H54 (cell line): Measurements from ENCODE around the gene LTA.

Experiments
- DNase-seq: peaks from one replicate; pipeline ENCODE4 v3.0.0; 2011; ENCODE audit warnings: low spot score, mixed read lengths; ENCODE audit not compliant: insufficient read length
- FAIRE-seq: peaks from 3 replicates; lab custom pipeline; 2011; peaks lifted over from hg19 to GRCh38; lab: Jason Lieb, UNC
- POLR2A ChIP-seq: IDR thresholded peaks from 2 replicates; pipeline ENCODE4 v1.6.1; 2011; ENCODE audit warnings: low read depth, mild to moderate bottlenecking, low read length

LTA gene, protein sequence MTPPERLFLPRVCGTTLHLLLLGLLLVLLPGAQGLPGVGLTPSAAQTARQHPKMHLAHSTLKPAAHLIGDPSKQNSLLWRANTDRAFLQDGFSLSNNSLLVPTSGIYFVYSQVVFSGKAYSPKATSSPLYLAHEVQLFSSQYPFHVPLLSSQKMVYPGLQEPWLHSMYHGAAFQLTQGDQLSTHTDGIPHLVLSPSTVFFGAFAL

DNA sequence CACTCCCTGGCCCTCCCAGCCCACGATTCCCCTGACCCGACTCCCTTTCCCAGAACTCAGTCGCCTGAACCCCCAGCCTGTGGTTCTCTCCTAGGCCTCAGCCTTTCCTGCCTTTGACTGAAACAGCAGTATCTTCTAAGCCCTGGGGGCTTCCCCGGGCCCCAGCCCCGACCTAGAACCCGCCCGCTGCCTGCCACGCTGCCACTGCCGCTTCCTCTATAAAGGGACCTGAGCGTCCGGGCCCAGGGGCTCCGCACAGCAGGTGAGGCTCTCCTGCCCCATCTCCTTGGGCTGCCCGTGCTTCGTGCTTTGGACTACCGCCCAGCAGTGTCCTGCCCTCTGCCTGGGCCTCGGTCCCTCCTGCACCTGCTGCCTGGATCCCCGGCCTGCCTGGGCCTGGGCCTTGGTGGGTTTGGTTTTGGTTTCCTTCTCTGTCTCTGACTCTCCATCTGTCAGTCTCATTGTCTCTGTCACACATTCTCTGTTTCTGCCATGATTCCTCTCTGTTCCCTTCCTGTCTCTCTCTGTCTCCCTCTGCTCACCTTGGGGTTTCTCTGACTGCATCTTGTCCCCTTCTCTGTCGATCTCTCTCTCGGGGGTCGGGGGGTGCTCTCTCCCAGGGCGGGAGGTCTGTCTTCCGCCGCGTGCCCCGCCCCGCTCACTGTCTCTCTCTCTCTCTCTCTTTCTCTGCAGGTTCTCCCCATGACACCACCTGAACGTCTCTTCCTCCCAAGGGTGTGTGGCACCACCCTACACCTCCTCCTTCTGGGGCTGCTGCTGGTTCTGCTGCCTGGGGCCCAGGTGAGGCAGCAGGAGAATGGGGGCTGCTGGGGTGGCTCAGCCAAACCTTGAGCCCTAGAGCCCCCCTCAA, at the start of gene LTA:
TSS of gene LTA (plus strand) at position 249 of the 871 bp plus-strand sequence. CDS start at position 703, 454 bp downstream.
- TF ChIP-seq POLR2A = no peak
- FAIRE-seq = no peak

DNA sequence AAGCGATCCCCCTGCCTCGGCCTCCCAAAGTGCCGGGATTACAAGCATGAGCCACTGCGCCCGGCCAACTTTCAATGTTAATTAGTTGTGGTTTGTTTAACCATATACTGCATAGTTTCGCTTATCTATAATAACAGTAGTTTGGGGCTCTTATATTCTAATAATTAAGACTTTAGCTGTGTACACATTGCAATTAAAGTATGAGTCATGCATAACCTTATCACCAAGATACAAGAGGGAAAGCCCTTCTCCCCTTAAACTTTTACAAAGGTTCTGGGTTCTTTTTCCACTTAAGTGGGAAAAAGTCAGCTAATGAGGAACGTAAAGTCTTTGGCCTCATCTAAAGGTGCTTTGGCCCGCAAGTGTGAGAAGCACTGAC, 46.5 kb upstream of the LTA start:
- TF ChIP-seq POLR2A = no peak
- FAIRE-seq (no peak), DNase-seq (no peak)

More for the DNA sequence above, at the start of gene LTA:
- DNase-seq = no peak

DNA sequence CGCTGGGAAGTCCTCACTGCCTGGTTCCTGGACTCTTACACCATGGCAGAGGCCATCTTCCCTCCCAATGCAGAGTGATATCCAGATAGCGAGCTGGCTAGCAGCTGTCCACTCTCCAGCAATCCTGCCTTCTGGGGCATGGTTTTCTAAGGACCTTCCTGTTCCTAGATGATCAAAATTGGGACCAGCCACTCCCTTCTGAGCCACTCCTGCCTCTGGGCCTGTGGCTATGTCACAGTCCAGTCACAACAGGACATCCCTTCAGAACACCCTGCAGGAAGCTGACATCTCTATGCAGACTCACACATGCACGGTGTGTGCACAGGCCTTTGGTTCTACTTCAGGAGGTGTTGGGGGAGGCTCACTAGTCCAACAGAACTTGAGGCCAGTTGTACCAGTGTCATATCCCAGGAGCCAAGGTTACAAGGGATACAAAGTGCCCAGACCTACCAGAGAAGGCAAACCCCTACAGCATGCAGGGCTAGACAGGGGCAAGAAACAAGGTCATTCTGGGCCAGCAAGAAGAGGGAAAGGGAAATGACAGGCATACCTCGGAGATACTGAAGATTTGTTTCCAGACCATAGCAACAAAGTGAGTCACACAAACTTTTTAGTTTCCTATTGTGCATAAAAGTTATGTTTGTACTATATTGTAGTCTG, 46.0 kb upstream of the LTA start:
- TF ChIP-seq POLR2A = no peak
- DNase-seq = no peak
- no peak for FAIRE-seq

DNA sequence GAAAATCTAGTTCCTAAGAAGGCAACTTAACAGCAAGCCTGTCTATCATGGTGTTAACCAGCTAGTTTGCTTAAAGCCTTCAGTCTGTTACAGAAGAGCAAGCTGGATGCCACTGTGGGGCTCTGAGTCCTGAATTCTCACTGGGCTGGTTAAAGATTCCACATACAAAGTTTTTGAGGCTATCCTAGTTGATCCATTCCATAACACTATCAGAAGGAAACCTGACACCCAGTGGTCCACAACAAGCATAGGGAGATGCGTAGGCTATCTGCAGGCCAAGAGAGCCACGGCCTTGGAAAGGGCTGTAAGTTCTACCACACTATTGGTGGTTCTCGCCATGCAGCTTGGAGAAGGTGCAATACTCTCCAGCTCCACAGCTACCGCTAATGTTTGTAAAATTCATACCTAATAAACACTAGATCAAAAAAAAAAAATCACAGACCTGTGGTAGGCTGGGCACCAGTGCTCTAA, 43.7 kb upstream of the LTA start:
- DNase-seq (no peak), FAIRE-seq (no peak)
- no peak for TF ChIP-seq POLR2A

DNA sequence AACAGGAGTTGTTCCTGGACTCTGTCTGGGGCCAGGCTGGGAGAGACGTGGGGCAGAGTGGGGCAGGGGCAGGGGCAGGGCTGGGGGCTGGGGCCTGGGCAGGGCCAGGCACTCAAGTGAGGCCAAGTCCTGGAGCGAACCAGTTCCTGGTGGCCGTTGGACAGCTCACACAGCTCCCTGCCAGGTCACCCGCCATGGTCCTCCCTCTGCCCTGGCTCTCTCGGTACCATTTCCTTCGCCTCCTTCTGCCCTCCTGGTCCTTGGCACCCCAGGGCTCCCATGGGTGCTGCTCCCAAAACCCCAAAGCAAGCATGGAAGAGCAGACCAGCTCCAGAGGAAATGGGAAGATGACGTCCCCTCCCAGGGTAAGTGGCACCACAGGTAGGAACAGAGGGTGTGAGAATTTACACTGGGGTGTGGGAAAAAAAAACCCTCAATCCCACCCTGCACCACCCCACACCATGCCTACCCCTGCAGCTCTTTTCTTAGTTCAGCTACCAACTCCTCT, 43.2 kb upstream of the LTA start, which contains the start of gene MCCD1:
TSS of gene MCCD1 (plus strand) at position 142 of the 508 bp plus-strand sequence. CDS start at position 195, 53 bp downstream.
- TF ChIP-seq POLR2A = no peak
- FAIRE-seq = no peak
- DNase-seq = no peak

DNA sequence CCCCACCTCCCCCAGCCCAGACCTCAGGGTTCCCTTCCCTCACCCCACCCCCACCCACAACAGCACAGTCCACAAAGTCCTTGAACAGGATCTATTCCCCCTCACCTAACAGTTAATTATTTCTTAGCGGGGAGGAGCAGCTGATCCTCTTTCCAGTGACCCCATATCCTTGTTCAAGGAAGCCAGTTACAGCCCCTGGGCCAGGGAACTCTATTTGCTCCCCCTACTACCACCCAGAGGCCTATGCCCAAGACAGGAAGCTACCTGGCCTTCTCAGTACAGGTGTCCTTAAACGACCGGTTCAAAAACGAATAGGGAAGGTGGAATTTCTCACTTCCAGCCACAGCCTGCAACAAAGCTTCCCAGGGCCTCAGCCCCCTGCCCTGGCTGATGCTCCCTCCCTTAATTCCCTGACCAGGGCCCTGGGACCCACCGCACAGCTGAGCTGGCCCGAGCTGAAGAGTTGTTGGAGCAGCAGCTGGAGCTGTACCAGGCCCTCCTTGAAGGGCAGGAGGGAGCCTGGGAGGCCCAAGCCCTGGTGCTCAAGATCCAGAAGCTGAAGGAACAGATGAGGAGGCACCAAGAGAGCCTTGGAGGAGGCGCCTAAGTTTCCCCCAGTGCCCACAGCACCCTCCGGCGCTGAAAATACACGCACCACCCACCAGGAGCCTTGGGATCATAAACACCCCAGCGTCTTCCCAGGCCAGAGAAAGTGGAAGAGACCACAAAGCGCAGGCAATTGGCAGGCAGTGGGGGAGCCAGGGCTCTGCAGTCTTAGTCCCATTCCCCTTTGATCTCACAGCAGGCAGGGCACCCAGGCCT, 42.5 kb upstream of the LTA start:
- DNase-seq (no peak), FAIRE-seq (no peak)
- TF ChIP-seq POLR2A = no peak

DNA sequence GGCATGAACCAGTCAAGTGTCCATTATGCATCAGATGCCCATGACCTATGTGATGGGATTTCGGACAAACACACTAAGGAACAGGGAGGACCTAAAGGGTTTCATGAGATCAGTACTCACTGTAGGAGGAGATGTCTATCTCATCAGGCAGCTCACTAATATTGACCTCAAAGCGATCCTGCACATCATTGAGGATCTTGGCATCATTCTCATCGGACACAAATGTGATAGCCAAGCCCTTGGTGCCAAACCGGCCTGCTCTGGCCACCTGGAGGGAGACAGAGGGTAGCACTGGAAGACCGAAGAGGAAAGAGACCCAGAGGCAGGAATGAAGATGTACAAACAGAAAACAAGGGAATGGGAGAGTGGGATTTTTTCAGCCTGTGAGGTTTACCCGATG, 41.4 kb upstream of the LTA start:
- FAIRE-seq (no peak), DNase-seq (no peak)
- TF ChIP-seq POLR2A = no peak

DNA sequence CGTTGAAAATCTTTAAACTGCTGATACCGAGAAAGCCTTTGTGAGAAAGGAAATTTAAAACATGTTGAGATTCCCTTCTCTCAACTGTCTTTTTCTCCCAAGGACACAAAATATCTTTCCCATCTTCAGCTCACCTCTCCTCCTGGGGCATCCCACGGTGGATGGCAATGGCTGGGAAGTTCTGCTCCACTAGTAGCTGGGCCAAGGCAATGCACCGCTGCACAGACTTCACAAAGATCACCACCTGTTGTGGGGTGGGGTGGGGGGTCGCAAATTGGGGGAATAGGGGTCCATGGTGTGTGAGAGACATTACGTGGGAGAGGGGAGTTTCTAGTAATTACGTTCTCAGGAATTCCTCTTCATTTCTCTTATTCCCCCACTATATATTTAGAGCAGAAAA, 40.9 kb upstream of the LTA start:
- no peak for FAIRE-seq
- no peak for TF ChIP-seq POLR2A
- DNase-seq = no peak

DNA sequence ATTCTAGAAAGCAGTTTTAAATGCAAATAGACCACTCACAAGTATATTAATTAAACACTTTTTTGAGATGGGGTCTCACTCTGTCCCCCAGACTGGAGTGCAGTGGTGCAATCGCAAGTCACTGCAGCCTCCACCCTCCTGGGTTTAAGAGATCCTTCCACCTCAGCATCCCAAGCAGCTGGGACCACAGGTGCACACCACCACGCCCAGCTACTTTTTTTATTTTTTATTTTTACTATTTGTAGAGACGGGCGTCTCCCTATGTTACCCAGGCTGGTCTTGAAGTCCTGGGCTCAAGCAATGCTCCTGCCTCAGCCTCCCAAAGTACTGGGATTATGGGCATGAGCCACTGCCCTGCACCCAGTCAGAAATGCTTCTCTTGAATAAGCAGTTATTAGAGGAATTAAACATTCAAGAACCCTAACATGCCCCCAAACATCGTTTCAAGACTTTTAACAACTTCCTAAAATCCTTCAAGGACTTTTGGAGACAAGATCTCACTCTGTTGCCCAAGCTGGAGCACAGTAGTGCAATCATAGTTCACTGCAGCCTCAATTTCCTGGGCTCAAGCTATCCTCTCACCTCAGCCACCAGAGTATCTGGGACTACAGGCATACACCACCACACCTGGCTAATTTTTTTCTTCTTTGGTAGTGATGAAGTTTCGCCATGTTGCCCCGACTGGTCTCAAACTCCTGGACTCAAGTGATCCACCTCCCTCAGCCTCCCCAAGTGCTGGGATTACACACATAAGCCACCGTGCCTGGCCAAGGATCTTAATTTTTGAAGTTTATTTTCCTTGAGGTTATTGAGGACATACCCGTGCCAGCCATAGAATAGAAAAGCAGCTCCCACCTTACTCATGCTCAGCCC, 40.1 kb upstream of the LTA start:
- FAIRE-seq (no peak), DNase-seq (no peak)
- no peak for TF ChIP-seq POLR2A

DNA sequence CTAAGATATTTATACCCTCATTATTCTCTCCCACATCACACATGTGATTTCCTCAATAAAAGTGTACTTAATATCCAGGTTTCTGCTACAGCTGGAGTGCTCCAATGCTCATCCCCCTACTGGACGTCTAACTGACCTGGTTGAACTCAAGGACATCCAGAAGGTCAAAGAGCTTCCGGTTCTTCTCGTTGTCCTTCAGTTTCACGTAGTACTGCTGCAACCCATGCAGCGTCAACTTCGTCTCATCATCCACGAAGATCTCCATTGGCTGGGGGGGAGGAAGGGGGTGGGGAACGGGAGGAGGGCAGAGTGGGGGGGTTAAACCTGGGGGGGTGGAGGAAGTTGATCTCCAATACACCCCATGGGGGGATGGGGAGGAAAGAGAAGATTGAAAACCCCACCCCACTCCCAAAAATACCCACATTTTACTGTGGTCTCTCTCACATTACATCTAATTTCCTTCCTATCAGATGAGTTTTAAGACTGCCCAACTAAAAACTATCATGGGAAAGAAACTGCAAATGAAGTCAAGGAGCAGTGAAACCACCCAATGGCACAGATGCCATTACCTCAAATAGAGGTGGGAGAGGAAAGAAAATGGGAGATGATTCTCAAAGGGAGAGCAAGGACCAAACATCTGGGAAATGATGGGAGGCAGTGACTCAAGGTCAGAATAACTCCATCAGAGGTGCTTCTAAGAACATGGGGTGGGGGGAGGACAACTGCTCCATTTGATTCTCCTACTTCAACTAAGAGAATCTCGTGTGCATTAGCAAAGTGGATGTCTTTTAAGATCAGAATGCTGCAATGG, 39.2 kb upstream of the LTA start:
- FAIRE-seq (no peak), DNase-seq (no peak)
- TF ChIP-seq POLR2A = no peak

DNA sequence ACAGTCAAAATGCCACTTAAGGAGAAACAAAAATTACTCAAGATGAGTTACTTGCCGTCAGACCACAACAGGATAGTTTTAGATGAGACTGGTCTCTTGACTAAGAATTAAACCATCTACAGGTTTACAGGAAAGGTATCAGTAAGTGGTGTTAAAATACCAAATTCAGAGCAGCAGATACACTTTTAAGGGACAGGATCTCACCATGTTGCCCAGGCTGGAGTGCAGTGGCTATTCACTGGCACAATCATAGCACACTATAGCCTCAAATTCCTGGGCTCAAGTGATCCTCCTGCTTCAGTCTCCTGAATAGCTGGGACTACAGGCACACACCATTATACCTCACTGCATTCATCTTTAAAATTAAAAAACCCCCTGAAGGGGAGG, 38.6 kb upstream of the LTA start:
- no peak for DNase-seq
- no peak for FAIRE-seq
- no peak for TF ChIP-seq POLR2A
